GM18858 (cell line): Measurements from ENCODE around the gene ISCU.
"Not testable (repeated sequence)": the region's sequence is repeated elsewhere in the genome, so short reads cannot be mapped to it uniquely, and the experiment has no call there.

Source experiments
- ATAC-seq: cut with Tn5 transposase; IDR thresholded peaks from one replicate; pipeline ENCODE4 v1.9.1; 2021; ENCODE audit not compliant: unreplicated experiment

Gene ISCU

GRCh38 chr12:108568338-108569154 lies 6.2 kb downstream of the ISCU start:
- ATAC-seq, result peak; percentile 67

- ATAC-seq, result no peak
Measured at GRCh38 chr12:108570743-108571608, 8.6 kb downstream of the ISCU start.

DNA sequence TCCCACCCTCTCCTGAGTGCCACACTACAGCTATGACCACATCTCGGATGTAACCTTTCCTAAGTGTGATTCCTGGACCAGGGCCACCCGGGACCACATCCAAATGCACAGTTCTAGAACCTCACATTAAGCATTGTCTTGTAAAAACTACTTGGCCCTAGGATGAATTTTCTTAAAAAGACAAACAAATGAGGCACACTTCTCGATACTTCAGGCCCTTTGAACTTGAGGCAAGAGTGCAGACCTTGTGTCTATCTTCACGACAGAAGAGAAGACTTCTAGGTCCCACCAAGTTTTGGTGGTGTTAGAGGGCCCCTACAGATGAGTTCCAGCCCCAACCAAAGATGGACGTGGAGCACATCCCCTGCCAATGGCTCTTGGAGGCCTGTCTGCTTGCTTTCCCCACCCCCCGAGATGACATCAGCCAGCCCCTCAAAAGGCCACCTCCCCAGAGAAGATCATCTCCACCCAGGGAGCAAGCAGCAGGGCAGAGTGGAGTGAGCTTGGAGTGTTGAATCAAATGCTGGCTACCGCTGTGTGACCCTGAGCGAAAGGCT lies 9.3 kb downstream of the ISCU start:
- no peak for ATAC-seq

DNA sequence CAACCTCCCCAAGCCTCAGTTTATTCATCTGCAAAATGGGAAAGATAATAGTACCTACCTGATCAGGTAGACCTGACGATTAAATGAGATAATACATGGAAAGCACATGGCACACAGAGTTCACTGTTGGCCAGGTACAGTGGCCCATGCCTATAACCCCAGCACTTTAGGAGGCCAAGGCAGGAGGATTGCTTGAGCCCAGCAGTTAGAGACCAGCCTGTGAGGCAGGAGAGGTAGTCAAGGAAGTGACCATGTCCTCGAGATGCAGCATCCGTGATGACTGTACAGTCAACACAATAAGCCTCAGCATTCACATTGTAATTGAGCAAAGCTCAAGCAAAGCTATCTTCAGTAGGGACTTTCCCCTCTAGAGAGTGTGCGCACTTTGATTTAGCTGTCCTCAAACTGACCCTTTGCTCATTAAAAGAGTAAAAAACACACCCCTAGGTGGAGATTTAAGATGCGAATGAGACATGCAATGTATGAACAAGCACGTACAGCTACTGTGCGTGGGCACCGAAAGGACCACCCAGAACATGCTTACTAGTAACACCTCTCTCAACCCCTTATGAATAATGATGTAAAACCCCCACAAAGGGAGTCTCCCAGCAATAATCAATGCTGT lies 9.9 kb downstream of the ISCU start:
- no peak for ATAC-seq

DNA sequence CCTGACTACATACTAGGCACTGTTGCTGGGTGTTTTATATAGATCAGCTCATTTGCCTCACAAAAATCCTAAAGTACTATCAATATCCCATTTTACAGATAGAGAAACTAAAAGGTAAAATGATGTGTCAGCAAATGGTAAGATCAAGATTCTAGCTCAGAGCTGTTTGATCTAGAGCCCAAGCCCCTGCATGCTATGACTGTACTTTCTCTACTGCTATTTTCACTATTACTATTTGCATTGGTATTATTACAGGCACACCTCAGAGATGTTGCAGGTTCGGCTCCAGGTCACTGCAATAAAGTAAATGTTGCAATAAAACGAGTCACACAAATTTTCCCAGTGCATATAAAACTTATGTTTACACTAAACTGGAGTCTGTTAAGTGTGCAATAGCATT lies 10.9 kb downstream of the ISCU start:
- ATAC-seq, result no peak

- ATAC-seq, result not testable (repeated sequence)
Measured at GRCh38 chr12:108574276-108574675, 11.9 kb downstream of the ISCU start.

DNA sequence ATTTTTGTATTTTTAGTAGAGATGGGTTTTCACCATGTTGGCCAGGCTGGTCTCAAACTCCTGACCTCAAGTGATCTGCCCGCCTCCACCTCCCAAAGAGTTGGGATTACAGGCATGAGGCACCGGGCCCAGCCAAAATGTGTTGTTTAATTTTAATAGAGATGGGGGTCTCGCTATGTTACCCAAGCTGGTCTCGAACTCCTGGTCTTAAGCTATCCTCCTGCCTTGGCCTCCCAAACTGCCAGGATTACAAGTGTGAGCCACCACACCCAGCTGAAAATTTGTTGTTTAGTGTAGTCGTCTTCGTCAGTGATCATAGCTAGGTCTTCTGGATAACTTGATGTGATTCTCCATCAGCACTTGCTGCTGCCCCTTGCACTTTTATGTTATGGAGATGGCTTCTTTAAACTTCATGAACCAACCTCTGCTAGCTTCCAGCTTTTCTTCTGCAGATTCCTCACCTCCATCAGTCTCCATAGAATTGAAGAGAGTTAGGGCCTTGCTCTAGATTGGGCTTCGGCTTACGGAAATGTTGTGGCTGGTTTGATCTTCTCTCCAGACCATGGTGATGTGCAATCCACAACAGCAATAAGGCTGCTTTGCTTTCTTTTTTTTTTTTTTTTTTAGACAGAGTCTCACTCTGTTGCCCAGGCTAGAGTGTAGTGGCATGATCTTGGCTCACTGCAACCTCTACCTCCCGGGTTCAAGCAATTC lies 13.0 kb downstream of the ISCU start:
- no peak for ATAC-seq

GRCh38 chr12:108576660-108577234 lies 14.4 kb downstream of the ISCU start:
- no peak for ATAC-seq

GRCh38 chr12:108577458-108577857 lies 15.1 kb downstream of the ISCU start:
- no peak for ATAC-seq

GRCh38 chr12:108578264-108578663 lies 15.9 kb downstream of the ISCU start:
- no peak for ATAC-seq

- ATAC-seq, result no peak
Measured at GRCh38 chr12:108578813-108579212, 16.4 kb downstream of the ISCU start.

DNA sequence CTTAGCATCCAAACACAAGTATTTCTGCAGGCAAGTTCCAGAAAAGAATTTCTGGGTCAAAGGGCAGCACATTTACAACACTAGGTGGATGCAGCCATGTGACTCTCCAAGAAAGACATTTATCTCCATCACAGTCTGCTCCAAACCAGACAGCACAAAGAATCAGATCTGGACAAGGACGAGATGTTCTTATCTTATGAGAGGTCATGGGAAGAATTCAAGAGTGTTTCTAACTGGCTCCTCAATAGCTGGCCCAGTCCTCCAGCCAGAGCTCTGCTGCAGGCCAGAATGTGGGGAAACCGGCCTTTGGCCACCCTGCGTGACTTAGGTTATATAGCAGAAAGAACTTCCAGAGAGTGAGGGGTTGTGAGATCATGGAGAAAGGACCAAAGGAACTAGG lies 18.1 kb downstream of the ISCU start:
- no peak for ATAC-seq

DNA sequence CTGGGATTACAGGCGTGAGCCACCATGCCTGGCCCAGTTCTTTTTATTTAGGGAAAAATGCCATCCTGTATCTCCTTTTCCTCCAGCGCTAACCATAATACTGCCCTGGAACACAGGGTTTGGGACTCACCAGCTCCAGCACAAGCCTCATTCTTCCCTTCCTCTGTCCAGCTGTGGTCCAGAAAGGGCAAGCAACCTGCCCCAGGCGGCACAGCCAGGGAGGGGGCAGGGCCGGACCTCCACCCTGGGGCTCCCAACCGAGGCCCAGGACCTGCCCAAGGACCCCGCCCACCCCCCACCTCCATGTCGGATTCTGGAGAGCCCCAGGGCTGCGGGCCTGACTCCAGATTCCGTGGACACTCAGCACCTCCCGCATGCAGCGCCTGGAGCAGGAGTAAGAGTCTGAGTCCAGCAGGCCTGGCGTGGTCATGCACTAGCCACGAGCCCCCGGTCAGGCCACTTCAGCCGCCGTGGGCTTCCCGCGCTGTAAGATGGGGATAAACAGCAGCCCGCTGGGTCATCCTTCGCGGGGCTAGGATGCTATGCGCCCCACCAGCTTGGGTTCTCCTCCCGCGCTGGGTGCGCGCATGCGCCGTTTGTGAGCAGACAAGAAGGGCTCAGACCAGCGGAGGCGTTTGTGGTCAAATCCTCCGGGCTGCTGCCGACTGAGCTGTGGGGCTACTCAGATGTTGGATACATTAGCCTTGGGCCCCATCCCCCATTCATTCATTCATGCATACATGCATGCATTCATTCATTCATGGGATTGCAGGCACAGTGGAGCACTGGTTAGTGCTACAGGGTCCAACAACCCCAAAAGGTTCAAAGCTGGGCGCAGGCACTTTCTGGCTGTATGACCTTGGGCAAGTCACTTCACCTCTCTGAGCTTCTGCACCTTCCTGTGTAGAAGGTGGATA lies 19.2 kb downstream of the ISCU start:
- ATAC-seq, result no peak

DNA sequence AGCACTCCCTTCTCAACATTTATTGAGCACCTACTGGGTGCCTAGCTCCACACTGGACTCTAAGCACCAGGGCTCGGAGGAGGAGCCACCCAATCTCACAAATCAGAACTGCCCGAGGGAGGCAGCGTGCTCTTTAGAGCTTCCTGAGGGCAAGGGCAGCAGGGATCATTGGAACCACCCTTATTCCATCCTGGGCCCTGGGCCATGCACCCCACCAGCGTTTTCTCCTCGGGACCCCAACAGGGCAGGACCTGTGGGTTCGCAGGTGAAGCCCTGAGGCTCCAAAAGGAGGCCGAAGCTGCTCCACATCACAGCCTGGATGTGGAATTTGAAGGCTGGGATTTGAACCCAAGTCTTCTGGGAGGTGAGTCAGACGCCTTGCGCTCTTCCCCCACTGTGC lies 20.1 kb downstream of the ISCU start:
- ATAC-seq, result no peak

DNA sequence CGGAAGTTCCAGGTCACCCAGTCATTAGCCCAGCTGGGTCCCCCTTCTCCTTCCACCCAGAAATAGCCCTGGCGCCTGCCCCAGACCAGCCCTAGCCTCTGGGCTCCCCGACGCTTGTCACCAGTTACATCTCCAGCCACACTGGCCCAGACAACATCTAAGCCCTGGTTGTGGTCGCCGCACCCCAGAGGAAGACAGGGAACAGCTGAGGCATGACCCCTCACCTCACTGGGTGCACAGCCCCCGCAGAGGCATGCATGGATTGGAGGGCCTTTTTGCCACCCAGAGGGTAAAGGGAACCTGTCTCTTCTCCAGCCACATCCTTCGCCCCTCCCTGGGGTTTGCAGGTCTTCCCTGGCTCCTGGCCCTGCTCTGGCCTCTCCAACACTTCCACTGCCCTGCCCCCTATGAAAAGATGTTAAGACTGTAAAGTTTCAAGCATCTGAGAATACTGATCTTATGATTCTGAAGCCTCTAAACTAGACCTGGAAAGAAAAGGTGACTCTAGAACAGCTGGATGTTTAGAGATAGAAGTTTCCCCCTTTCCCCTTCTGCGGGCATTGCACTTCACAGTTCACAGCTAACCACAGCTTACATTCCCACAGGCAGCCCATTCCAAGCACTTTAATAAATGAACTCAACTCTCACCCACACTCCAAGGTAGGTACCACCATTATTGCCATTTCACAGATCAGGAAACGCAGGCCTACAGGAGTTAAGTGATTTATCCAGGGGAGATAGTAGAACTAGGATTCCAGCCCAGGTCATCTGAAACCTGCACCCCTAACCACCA lies 20.8 kb downstream of the ISCU start:
- no peak for ATAC-seq

DNA sequence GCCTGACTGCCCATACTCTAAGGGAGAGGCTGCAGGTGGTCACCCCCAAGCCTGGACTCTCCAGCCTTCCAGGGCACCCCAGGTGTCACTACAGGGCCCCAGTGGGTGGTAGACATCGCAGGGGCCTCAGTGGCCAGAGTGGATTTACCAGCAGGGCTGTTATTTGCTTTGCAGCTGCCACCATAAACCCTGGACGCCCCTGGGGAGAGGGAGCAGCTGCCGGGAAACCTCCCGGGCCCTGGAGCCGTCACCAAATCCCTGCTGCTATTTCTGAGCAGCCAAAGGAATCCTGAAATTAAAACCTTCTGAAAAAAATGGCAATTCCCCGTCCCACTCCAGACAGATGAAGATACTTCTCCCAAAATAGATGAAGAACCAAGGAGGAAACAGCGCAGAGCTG lies 21.6 kb downstream of the ISCU start:
- ATAC-seq, result no peak

DNA sequence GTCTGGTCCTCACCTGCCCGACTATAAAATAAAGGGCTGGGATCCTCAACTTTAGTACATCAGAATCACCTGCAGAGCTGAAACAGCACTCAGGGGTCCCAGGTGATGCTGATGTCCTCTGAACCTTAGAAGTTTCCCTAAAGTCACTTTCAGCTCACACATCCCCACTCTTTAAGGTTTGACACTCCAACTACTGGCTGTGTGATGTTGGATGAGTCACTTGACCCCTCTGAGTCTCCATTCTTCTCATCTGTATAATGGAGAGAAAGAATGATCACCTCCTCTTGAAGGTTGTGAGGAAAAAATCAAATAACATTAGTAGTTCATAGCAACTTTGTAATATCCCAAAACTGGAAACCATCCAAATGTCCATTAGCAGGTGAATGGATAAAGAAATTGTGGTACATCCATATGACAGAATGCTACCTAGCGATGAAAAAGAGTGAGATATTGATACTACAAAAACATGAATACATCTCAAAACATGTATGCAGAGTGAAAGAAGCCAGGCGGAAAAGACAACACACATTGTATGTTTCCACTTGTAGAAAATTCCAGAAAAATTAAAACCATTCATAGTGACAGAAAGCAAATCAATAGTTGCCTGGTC lies 22.2 kb downstream of the ISCU start:
- no peak for ATAC-seq

DNA sequence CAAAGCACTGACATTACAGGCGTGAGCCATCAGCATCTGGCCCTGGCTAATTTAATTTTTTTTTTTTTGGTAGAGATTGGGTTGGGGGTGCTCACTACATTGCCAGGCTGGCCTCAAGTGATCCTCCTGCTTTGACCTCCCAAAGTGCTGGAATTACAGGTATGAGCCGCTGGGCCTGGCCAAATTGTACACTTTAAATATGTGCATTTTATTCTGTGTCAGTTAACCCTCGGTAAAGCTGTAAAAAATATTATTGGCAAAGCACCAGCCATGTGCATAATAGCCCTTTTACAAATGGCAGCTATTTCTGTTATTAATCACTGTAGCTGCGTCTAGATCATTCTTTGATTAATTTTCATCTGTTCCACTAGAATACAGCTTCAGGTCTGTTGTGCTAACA lies 23.5 kb downstream of the ISCU start:
- no peak for ATAC-seq
